ENCODE data around the gene COQ10A. TPM values are rescaled to one million over a fixed set of nuclear protein-coding genes. Genes with fewer than 3 reads are reported as not detected.

COQ10A gene
- total RNA-seq, 4 donors from 2014 or later, result 2.8 to 11.0 (median 5.8) TPM

DNA sequence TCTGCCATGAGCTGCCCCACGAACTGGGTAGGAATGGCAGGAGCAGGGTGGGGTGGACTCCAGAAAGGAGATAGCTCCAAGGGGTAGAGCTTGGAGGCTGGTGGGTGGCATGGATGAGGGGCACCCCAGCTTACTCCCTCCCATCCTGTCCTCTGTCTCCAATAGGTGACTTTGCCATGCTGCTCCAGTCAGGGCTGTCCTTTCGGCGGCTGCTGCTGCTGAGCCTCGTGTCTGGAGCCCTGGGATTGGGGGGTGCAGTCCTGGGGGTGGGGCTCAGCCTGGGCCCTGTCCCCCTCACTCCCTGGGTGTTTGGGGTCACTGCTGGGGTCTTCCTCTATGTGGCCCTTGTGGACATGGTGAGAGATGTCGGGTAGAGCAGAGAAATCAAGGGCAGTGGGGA lies 29.8 kb upstream of the COQ10A start:
- WGBS, 2 donors, result 53 to 63% methylated on average over 2 to 5 of the region's 5 CpGs
- no peak for DNase-seq (ENCODE audit: low spot score in 2 of 2)
- no peak for TF ChIP-seq POLR2A (IDR thresholded peaks at IDR 0.05)
- TF ChIP-seq, protein P1, sequence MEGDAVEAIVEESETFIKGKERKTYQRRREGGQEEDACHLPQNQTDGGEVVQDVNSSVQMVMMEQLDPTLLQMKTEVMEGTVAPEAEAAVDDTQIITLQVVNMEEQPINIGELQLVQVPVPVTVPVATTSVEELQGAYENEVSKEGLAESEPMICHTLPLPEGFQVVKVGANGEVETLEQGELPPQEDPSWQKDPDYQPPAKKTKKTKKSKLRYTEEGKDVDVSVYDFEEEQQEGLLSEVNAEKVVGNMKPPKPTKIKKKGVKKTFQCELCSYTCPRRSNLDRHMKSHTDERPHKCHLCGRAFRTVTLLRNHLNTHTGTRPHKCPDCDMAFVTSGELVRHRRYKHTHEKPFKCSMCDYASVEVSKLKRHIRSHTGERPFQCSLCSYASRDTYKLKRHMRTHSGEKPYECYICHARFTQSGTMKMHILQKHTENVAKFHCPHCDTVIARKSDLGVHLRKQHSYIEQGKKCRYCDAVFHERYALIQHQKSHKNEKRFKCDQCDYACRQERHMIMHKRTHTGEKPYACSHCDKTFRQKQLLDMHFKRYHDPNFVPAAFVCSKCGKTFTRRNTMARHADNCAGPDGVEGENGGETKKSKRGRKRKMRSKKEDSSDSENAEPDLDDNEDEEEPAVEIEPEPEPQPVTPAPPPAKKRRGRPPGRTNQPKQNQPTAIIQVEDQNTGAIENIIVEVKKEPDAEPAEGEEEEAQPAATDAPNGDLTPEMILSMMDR (IDR thresholded peaks at IDR 0.05), result no peak
- intact Hi-C loops (cut with DNase I; ENCODE audit: low total_unique reads), result no loop called here
- H3K4me3 ChIP-seq (ENCODE audit: low read depth, poor library complexity, severe bottlenecking), result no peak overlapping the region

DNA sequence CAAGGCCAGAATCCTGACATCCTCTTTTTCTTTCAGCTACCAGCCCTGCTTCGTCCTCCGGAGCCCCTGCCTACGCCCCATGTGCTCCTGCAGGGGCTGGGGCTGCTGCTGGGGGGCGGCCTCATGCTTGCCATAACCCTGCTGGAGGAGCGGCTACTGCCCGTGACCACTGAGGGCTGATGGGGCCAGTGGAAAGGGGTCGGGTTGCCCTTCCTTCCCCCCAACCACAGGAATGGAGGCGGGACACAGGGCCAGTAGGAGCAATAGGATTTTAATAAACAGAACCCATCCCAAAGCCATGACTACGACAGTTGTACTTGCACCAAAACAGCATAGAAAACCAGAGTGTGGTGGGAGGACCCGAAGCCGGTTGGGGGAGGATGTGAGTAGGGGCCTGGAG lies 29.2 kb upstream of the COQ10A start:
- intact Hi-C loops (cut with DNase I; ENCODE audit: low total_unique reads), result no loop called here
- TF ChIP-seq, protein P1 (IDR thresholded peaks at IDR 0.05), result no peak
- TF ChIP-seq POLR2A (IDR thresholded peaks at IDR 0.05), result no peak
- no peak overlapping the region for H3K4me3 ChIP-seq (ENCODE audit: low read depth, poor library complexity, severe bottlenecking)
- no peak for DNase-seq (ENCODE audit: low spot score in 2 of 2)
- WGBS, 2 donors, result 81 to 82% methylated on average over 11 of the region's 11 CpGs

DNA sequence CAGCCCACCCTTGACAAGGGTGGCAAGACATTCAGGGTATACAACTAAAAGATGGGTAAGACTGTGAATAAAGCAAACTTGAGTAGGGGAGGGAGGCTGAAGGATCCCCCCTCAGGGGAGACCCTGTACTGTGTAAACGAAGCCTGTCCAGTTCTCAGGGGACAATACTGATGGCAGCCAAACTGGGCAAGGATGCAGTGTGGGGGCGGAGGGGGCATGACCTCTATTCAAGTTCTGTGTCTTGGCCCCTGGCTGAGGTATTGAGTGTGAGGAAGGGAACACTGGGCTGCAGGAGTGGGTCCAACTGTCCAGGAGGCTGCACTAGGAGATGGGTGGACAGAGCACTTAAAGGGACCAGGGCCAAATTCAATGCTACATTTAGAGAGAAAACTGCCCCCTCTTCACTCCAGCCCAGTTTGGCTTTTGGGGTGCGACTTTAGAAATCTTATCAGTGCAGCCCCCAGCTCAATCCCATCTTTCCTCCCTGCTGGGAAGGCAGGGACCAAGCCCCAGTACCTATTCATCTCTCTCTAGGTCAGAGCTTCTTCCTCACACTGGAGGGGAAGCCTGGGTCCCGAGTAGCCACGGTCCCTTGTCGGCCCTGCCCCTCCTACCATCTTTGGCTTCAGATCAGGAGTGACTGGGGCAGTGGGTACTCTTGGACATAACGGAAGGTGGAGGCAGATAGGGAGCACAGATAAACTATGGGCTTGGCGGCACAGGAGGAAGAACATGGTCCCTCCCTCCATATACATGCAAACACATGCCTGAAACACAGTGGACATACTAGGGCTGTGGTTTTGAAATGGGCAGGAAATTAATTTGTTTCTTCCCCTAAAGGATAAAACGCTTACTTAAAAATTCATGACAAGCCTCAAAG lies 25.1 kb upstream of the COQ10A start:
- no peak overlapping the region for H3K4me3 ChIP-seq (ENCODE audit: low read depth, poor library complexity, severe bottlenecking)
- WGBS, 2 donors, result 72 to 83% methylated on average over 9 of the region's 9 CpGs
- no peak for DNase-seq (ENCODE audit: low spot score in 2 of 2)
- intact Hi-C loops (cut with DNase I; ENCODE audit: low total_unique reads), result no loop called here
- no peak for TF ChIP-seq POLR2A (IDR thresholded peaks at IDR 0.05)
- TF ChIP-seq, protein P1 (IDR thresholded peaks at IDR 0.05), result no peak

DNA sequence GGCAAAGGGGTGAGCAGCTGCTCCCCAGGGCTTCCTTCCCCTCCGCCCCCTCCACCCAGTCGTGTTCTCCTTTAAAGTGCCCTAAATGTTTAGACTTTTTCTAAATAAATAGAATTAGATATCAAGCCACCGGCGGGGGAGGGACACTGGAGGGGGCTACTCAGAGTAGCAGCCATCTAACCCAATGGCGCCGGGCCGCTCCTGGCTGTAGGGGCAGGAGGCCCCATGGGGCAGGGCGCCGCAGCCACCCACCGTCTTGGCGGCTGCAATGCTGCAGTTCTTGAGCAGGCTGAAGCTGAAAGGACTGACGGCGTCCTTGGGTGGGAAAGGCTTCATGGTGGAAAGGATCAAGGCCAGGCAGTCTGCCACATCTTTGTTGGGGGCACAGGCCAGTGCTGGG lies 23.8 kb upstream of the COQ10A start:
- DNase-seq (ENCODE audit: low spot score in 2 of 2), result no peak
- TF ChIP-seq, protein P1 (IDR thresholded peaks at IDR 0.05), result no peak
- no peak for TF ChIP-seq POLR2A (IDR thresholded peaks at IDR 0.05)
- WGBS, 2 donors, result 86 to 90% methylated on average over 13 of the region's 13 CpGs
- no peak overlapping the region for H3K4me3 ChIP-seq (ENCODE audit: low read depth, poor library complexity, severe bottlenecking)
- intact Hi-C loops (cut with DNase I; ENCODE audit: low total_unique reads), result no loop called here

DNA sequence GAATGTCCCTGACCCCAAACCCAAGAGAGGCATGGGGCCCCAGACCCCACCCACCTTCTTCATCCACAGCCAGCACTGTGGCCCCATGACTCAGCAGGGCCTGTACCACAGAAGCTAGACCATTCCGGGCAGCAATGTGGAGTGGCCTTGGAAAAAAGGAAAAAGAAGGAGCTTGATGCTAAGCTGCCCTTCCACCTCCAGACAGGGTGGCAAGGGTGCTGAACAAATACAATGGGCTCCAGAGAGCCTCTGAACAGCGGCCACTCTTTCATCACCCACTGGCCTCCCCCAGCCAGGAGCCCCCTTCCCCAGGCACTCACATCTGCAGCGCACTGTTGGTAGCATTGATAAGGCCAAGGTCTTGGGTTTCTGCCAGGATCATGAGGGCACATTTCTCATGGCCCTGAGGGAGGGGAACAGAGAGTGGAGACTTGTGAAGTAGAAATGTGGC lies 23.0 kb upstream of the COQ10A start:
- no peak for DNase-seq (ENCODE audit: low spot score in 2 of 2)
- no peak overlapping the region for H3K4me3 ChIP-seq (ENCODE audit: low read depth, poor library complexity, severe bottlenecking)
- 72 to 79% methylated on average over 3 of the region's 3 CpGs for WGBS, 2 donors
- intact Hi-C loops (cut with DNase I; ENCODE audit: low total_unique reads), result no loop called here
- TF ChIP-seq, protein P1 (IDR thresholded peaks at IDR 0.05), result no peak
- TF ChIP-seq POLR2A (IDR thresholded peaks at IDR 0.05), result no peak

Data from lower leg skin (tissue), 4 donors.